ENCODE results near the gene MARK1. TPM values are rescaled to one million over a fixed set of nuclear protein-coding genes. Genes with fewer than 3 reads are reported as not detected.
A peak's percentile ranks its signal among the peaks of the same experiment; 100 is the strongest.

The MARK1 gene
- total and polyA plus RNA-seq, 2 experiments from 2014 or later = 11.1 to 13.6 TPM

GRCh38 chr1:220491891-220492290 is 36.0 kb upstream of the MARK1 start (continued):
- TF ChIP-seq EZH2 (IDR thresholded peaks at IDR 0.05; ENCODE audit: low read depth, unreplicated experiment) (no peak), ZNF114 (CRISPR knock-in tag; IDR thresholded peaks at IDR 0.05) (no peak), JUNB (IDR thresholded peaks at IDR 0.05; ENCODE audit: unreplicated experiment) (no peak), NANOG (IDR thresholded peaks at IDR 0.05; ENCODE audit: borderline replicate concordance) (no peak), CTCF (conservative IDR thresholded peaks at IDR 0.05; ENCODE audit: low read depth in 2 of 2) (no peak)

DNA sequence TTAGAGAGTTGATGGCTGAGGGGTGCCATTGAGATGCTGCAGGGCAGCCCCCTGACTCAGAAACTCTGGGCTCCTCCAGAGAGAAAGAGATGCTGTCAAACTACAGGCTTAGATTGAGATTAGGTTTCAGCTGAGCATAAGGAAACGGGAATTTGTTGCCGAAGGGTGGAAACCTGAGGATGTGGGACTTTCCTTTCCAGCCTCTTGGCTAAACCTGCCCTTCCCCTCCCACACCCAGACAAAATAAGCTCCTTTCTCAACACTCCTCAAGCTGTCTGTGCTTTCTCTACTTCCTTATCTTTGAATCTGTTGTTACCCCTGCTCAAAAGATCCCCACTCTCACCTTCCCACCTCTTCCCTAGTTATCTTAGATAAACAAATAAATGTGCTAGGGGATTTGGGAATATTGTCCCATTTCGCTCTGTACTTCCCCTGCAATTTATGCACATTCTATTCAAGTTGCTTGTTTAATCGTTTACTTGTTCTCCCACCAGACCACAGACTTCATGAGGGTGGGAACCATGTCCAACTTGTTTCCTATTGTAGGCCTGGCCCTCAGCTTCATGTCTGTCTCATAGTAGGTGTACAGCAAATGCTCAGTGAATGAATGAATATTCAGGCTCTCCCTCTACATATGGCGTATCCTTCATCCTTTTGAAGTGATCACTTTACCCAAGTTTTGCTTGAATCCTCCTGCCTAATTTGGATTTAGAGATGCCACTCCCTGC is 30.6 kb upstream of the MARK1 start:
- Mint-ChIP-seq H3K9me3 (no peaks in the 10 kb centered on the region), H3K4me1 (no peaks in the 10 kb centered on the region), H3K27me3 (ENCODE audit: insufficient read depth, low read depth, poor library complexity) (peaks cover 2% of the 10 kb centered on the region), H3K4me3 (no peak overlapping the region), H3K36me3 (ENCODE audit: low read depth) (no peaks in the 10 kb centered on the region), H3K27ac (no peak overlapping the region)
- Histone ChIP-seq H3K27me3 (ENCODE audit: insufficient read depth) (no peaks in the 10 kb centered on the region), H3F3A (replicated peaks; ENCODE audit: low read depth) (no peaks in the 10 kb centered on the region), H3K9me2 (ENCODE audit: insufficient read depth) (no peaks in the 10 kb centered on the region), H3K4me1 (ENCODE audit: insufficient read depth) (no peaks in the 10 kb centered on the region), H4K20me1 (replicated peaks; ENCODE audit: insufficient read depth) (no peaks in the 10 kb centered on the region), H2AFZ (peak overlapping the region; percentile 32; the same call in 1 of the 2 replicates), H3K4me2 (no peak overlapping the region), H3K36me3 (ENCODE audit: insufficient read depth) (no peaks in the 10 kb centered on the region), H3K27ac (ENCODE audit: low read depth) (no peak overlapping the region), H3K4me3 (no peak overlapping the region), H3K79me2 (replicated peaks; ENCODE audit: insufficient read depth) (no peaks in the 10 kb centered on the region)
- DNase-seq (ENCODE audit: low spot score) (no peak), ATAC-seq (no peak)
- TF ChIP-seq ZNF462 (CRISPR knock-in tag; IDR thresholded peaks at IDR 0.05) (no peak), REST (IDR thresholded peaks at IDR 0.05; ENCODE audit: unreplicated experiment) (no peak), ETS1 (IDR thresholded peaks at IDR 0.05) (no peak), POLR2AphosphoS5 (IDR thresholded peaks at IDR 0.05; ENCODE audit: low read depth) (no peak), NANOG (IDR thresholded peaks at IDR 0.05; ENCODE audit: borderline replicate concordance) (no peak), CTCF (conservative IDR thresholded peaks at IDR 0.05; ENCODE audit: low read depth in 2 of 2) (no peak)
